Keratinocyte (primary cell): ENCODE measurements around the gene NCKAP5.

Source experiments
- EZH2 ChIP-seq: IDR thresholded peaks from one replicate; pipeline ENCODE4 v1.6.1; 2012; ENCODE audit warnings: inconsistent platforms, mild to moderate bottlenecking, low read length, moderate library complexity
- TF ChIP-seq, protein P1 (sequence below), 3 experiments: IDR thresholded peaks in 1 of 3; conservative IDR thresholded peaks in 1 of 3; optimal IDR thresholded peaks in 1 of 3; 2 replicates in 2 of 3; 3 replicates in 1 of 3; pipeline versions ENCODE3 to v1.5.1; 2011; ENCODE audit warnings: low read length in 3 of 3, mild to moderate bottlenecking in 3 of 3, moderate library complexity in 2 of 3, control low read depth in 1 of 3, inconsistent platforms in 1 of 3; ENCODE audit not compliant: insufficient read depth in 2 of 3; ENCODE audit errors: extremely low read depth in 1 of 3

DNA sequence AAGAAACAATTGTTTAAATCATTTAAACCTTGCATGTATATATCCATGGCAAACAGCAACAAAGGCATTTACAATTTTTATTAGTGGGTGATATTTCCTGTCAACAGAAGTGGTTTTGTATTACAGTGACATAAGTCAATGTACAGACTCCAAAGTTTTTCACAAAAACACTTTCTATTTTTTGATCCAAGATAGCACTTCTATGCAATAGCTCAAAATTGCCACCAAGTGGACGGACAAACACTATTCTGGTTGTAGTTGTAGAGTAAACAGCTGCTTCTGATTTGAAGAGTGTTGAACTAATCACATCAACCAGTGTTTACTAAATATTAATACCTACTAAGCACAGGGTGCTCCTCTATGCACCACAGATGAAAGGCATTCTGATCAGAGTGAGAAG is 421.4 kb downstream of the NCKAP5 start:
- TF ChIP-seq, protein P1, sequence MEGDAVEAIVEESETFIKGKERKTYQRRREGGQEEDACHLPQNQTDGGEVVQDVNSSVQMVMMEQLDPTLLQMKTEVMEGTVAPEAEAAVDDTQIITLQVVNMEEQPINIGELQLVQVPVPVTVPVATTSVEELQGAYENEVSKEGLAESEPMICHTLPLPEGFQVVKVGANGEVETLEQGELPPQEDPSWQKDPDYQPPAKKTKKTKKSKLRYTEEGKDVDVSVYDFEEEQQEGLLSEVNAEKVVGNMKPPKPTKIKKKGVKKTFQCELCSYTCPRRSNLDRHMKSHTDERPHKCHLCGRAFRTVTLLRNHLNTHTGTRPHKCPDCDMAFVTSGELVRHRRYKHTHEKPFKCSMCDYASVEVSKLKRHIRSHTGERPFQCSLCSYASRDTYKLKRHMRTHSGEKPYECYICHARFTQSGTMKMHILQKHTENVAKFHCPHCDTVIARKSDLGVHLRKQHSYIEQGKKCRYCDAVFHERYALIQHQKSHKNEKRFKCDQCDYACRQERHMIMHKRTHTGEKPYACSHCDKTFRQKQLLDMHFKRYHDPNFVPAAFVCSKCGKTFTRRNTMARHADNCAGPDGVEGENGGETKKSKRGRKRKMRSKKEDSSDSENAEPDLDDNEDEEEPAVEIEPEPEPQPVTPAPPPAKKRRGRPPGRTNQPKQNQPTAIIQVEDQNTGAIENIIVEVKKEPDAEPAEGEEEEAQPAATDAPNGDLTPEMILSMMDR (optimal IDR thresholded peaks at IDR 0.05 in 1 of 3, IDR thresholded peaks at IDR 0.05 in 1 of 3, conservative IDR thresholded peaks at IDR 0.05 in 1 of 3; ENCODE audit: extremely low read depth in 1 of 3, insufficient read depth in 2 of 3, low read length in 3 of 3): no peak
- TF ChIP-seq EZH2: no peak
